Neutrophil (primary cell): ENCODE results near the gene ADGRD2.

Experiments used
- H3K27ac ChIP-seq: fragments of 200-600 bp; sonication (generic); 2 replicates; pipeline ENCODE4 v1.5.1; 2016; ENCODE audit warnings: mild to moderate bottlenecking, moderate library complexity
- H3K27me3 ChIP-seq: fragments of 200-600 bp; sonication (generic); 2 replicates; pipeline ENCODE4 v1.6.0; 2016; ENCODE audit warnings: mild to moderate bottlenecking
- H3K36me3 ChIP-seq: fragments of 200-600 bp; sonication (generic); 2 replicates; pipeline ENCODE4 v1.5.1; 2017
- H3K4me1 ChIP-seq, 2 experiments: fragments of 200-600 bp in 1 of 2; sonication (generic) in 1 of 2; 1 replicate in 1 of 2; 2 replicates in 1 of 2; pipeline versions ENCODE4 v1.5.1 to v1.6.1; 2013 to 2016; ENCODE audit warnings: low read depth in 1 of 2, low read length in 1 of 2, mild to moderate bottlenecking in 1 of 2, moderate library complexity in 1 of 2; ENCODE audit not compliant: control insufficient read depth in 1 of 2, insufficient read depth in 1 of 2
- H3K4me3 ChIP-seq, 2 experiments: fragments of 200-600 bp in 1 of 2; sonication (generic) in 1 of 2; 1 replicate in 1 of 2; 2 replicates in 1 of 2; pipeline ENCODE4 v1.5.1; 2013 to 2016; ENCODE audit warnings: low read depth in 1 of 2, low read length in 1 of 2, mild to moderate bottlenecking in 1 of 2, moderate library complexity in 1 of 2
- H3K9me3 ChIP-seq: fragments of 200-600 bp; sonication (generic); 2 replicates; pipeline ENCODE4 v1.5.1; 2016
- CTCF ChIP-seq: fragments of 200-600 bp; sonication (generic); IDR thresholded peaks from 2 replicates; pipeline ENCODE4 v1.5.1; 2016; ENCODE audit warnings: antibody characterized with exemption

ADGRD2 gene

GRCh38 chr9:124511891-124512805 lies 61.9 kb downstream of the ADGRD2 start:
- peaks cover 50% of the 10 kb centered on the region for H3K27me3 ChIP-seq
- no peak for TF ChIP-seq CTCF
- H3K4me1 ChIP-seq, result no peaks in the 10 kb centered on the region
- no peak overlapping the region for H3K4me3 ChIP-seq
- H3K9me3 ChIP-seq, result no peaks in the 10 kb centered on the region
- H3K27ac ChIP-seq, result no peak overlapping the region
- no peaks in the 10 kb centered on the region for H3K36me3 ChIP-seq

GRCh38 chr9:124512806-124513204 lies 62.6 kb downstream of the ADGRD2 start:
- Histone ChIP-seq H3K27me3 (peaks cover 43% of the 10 kb centered on the region), H3K4me1 (no peaks in the 10 kb centered on the region), H3K4me3 (no peak overlapping the region), H3K9me3 (no peaks in the 10 kb centered on the region), H3K36me3 (no peaks in the 10 kb centered on the region), H3K27ac (no peak overlapping the region)
- no peak for TF ChIP-seq CTCF

- no peaks in the 10 kb centered on the region for H3K9me3 ChIP-seq
- TF ChIP-seq CTCF, result no peak
- no peaks in the 10 kb centered on the region for H3K4me1 ChIP-seq
- H3K4me3 ChIP-seq, result no peak overlapping the region
- peaks cover 36% of the 10 kb centered on the region for H3K27me3 ChIP-seq
- H3K36me3 ChIP-seq, result peaks cover 2% of the 10 kb centered on the region
- H3K27ac ChIP-seq, result no peak overlapping the region
Measured at GRCh38 chr9:124513376-124513994, 63.2 kb downstream of the ADGRD2 start.

GRCh38 chr9:124514125-124514524 lies 63.9 kb downstream of the ADGRD2 start:
- H3K4me3 ChIP-seq, result no peak overlapping the region
- H3K36me3 ChIP-seq, result peaks cover 2% of the 10 kb centered on the region
- peaks cover 33% of the 10 kb centered on the region for H3K27me3 ChIP-seq
- TF ChIP-seq CTCF, result no peak
- no peak overlapping the region for H3K27ac ChIP-seq
- no peaks in the 10 kb centered on the region for H3K4me1 ChIP-seq
- H3K9me3 ChIP-seq, result no peaks in the 10 kb centered on the region

- peaks cover 33% of the 10 kb centered on the region for H3K27me3 ChIP-seq
- H3K4me3 ChIP-seq, result no peak overlapping the region
- no peaks in the 10 kb centered on the region for H3K9me3 ChIP-seq
- H3K4me1 ChIP-seq, result no peaks in the 10 kb centered on the region
- no peak overlapping the region for H3K27ac ChIP-seq
- TF ChIP-seq CTCF, result no peak
- H3K36me3 ChIP-seq, result peaks cover 3% of the 10 kb centered on the region
Measured at GRCh38 chr9:124514874-124515273, 64.6 kb downstream of the ADGRD2 start.
